ENCODE measurements around the gene PSMD13.

Gene PSMD13

GRCh38 chr11:289712-290620 lies 53.2 kb downstream of the PSMD13 start:
- DNase-seq (ENCODE audit: low read depth) = no peak

- DNase-seq (ENCODE audit: low read depth) = no peak
Measured at GRCh38 chr11:290621-291231, 54.0 kb downstream of the PSMD13 start.

GRCh38 chr11:291281-292210 lies 54.8 kb downstream of the PSMD13 start:
- DNase-seq (ENCODE audit: low read depth) = no peak

GRCh38 chr11:292211-293121 lies 55.7 kb downstream of the PSMD13 start:
- DNase-seq (ENCODE audit: low read depth) = no peak

GRCh38 chr11:293271-293851 lies 56.6 kb downstream of the PSMD13 start:
- DNase-seq (ENCODE audit: low read depth) = no peak

- no peak for DNase-seq (ENCODE audit: low read depth)
Measured at GRCh38 chr11:293852-294661, 57.3 kb downstream of the PSMD13 start.

- no peak for DNase-seq (ENCODE audit: low read depth)
Measured at GRCh38 chr11:294780-295179, 58.0 kb downstream of the PSMD13 start.

GRCh38 chr11:295351-296170 lies 58.8 kb downstream of the PSMD13 start:
- no peak for DNase-seq (ENCODE audit: low read depth)

- DNase-seq (ENCODE audit: low read depth) = no peak
Measured at GRCh38 chr11:296171-297050, 59.6 kb downstream of the PSMD13 start.

- DNase-seq (ENCODE audit: low read depth) = no peak
Measured at GRCh38 chr11:297051-297585, 60.3 kb downstream of the PSMD13 start.

- DNase-seq (ENCODE audit: low read depth) = no peak
Measured at GRCh38 chr11:297586-298405, 61.0 kb downstream of the PSMD13 start.

- no peak for DNase-seq (ENCODE audit: low read depth)
Measured at GRCh38 chr11:298406-299065, 61.8 kb downstream of the PSMD13 start.

- no peak for DNase-seq (ENCODE audit: low read depth)
Measured at GRCh38 chr11:299081-299891, 62.5 kb downstream of the PSMD13 start, which contains the start of gene IFITM5. TSS of gene IFITM5 (minus strand) at chr11:299526. CDS start at chr11:299490, 36 bp downstream.

GRCh38 chr11:299951-300735 lies 63.4 kb downstream of the PSMD13 start:
- DNase-seq (ENCODE audit: low read depth) = no peak
